Mesodermal cell (in vitro differentiated cells): ENCODE data around the gene RNF128.
"Not testable (repeated sequence)": the region's sequence is repeated elsewhere in the genome, so short reads cannot be mapped to it uniquely, and the experiment has no call there.

Source experiments
- H3K27ac ChIP-seq: 2 replicates; pipeline ENCODE4 v1.7.0; 2013; ENCODE audit warnings: mild to moderate bottlenecking, low read depth, low read length, moderate library complexity; ENCODE audit not compliant: severe bottlenecking
- H3K36me3 ChIP-seq: 2 replicates; pipeline ENCODE4 v1.7.1; 2013; ENCODE audit warnings: mild to moderate bottlenecking, low read length, moderate library complexity; ENCODE audit not compliant: control insufficient read depth, insufficient read depth
- H3K4me1 ChIP-seq: one replicate; pipeline ENCODE4 v1.7.1; 2013; ENCODE audit warnings: mild to moderate bottlenecking, low read length; ENCODE audit not compliant: insufficient read depth, control insufficient read depth, poor library complexity, severe bottlenecking
- H3K4me3 ChIP-seq: 2 replicates; pipeline ENCODE4 v1.7.0; 2013; ENCODE audit warnings: low read length, control low read depth, mild to moderate bottlenecking; ENCODE audit not compliant: insufficient read depth, poor library complexity, severe bottlenecking; ENCODE audit errors: extremely low read depth
- H3K9me3 ChIP-seq: 2 replicates; pipeline ENCODE4 v1.7.1; 2013; ENCODE audit warnings: mild to moderate bottlenecking, low read length, moderate library complexity; ENCODE audit not compliant: control insufficient read depth
- WGBS, 2 experiments: methylation state at CpG; one replicate each; pipeline ENCODE4 v1.1.5; 2013; ENCODE audit warnings: missing lambda C conversion rate in 2 of 2; ENCODE audit not compliant: insufficient coverage in 2 of 2; 5-methylcytosine and 5-hydroxymethylcytosine counted together

The RNF128 gene

DNA sequence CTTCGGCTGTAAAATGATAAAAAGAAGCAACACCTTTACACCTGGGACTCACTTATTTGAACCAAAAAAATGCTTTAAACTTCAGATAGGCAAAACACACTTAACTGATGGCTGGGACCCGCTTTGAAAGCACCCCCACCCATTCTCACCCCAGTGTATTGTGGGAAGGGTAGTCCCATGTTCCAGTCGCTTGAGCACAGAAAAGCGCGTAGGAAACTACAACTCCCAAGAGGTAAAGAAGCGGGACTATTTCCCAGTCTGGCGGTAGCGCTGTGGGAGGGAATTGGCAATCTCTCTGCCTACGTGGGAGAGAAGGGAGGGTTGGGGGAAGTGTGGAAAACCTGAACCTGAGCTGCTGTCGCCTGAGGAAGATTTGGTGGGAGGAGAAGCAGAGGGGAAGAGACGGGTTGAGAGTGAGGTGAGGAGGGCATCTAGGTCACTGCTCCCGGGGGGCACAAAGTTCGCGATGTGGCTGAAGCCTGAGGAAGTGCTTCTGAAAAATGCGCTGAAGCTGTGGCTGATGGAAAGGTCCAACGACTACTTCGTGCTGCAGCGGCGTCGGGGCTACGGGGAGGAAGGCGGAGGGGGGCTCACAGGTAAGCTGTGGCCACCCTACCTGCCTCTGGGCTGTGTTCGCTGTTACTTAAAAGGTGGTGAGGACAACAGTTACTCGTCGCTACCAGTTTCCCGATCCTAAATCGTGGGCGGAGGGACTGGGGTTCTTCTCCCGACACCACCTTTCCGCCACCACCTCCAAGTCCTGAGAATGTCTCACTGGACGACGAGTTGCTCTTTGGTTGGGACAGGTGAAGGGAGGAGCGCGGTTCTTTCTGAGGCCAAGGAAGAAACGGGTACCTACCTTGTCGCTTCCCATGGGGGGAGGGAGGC, 76.1 kb downstream of the RNF128 start, which contains the start of gene TBC1D8B:
TBC1D8B (plus strand) TSS at position 286 of the 888 bp plus-strand sequence; CDS start at position 467, 181 bp downstream.
- no peaks in the 10 kb centered on the region for H3K4me1 ChIP-seq
- no peaks in the 10 kb centered on the region for H3K9me3 ChIP-seq
- WGBS, 2 experiments = 0% methylated on average over 1 to 11 of the region's 36 CpGs
- no peak within 1 kb of the TSS for H3K27ac ChIP-seq
- peak within 1 kb of the TSS; percentile 49 for H3K4me3 ChIP-seq
- H3K36me3 ChIP-seq = no peaks in the 10 kb centered on the region

DNA sequence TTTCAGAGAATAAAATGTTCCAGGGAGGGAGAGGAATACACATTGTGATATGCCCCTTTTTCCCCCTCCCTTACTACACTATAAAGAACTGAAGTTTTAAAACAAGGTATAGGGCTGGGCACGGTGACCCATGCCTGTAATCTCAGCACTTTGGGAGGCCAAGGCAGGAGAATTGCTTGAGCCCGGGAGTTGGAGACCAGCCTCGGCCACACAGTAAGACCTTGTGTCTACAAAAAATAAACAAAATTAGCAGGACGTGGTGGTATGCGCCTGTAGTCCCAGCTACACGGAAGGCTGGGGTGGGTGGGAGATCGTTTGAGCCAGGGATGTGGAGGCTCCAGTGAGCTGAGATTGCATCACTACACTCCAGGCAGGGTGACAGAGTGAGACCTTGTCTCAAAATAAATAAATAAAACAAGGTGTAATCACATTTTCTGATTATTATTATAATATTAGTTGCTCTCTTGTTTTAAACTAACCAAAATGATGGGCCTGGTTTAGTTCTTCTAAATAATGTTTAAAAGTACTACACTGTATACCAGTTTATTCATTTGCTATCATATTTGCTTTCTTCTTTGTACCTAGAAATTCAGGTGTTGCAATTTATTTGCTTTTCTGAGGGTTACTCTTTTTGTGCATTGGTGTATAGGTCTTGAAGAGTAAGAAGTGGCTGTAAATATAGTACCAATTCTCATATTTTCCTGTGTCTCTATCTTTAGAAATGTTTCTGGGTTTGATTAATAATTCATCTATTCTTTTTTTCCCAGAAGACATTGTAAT, 84.8 kb downstream of the RNF128 start:
- 79% methylated on average over 2 of the region's 7 CpGs; no CpG with 5 or more reads in 1 of the 2 experiments for WGBS, 2 experiments
- no peaks in the 10 kb centered on the region for H3K9me3 ChIP-seq

DNA sequence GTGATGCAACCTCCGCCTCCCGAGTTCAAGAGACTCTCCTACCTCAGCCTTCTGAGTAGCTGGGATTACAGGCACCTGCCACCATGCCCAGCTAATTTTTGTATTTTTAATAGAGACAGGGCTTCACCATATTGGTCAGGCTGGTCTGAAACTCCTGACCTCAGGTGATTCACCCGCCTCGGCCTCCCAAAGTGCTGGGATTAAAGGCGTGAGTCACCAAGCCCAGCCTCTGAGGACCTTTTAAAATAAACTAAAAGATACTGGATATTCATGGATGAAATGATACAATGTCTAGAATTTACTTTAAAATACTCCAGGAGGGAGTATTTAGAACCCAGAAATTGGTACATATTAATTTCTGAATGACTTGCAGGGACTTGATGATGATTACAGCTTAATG, 86.4 kb downstream of the RNF128 start:
- H3K36me3 ChIP-seq, H3K4me1 ChIP-seq, H3K9me3 ChIP-seq, H3K4me3 ChIP-seq, H3K27ac ChIP-seq: not testable (repeated sequence)
- WGBS, 2 experiments = 90% methylated on average over 2 of the region's 5 CpGs; no CpG with 5 or more reads in 1 of the 2 experiments

More for the DNA sequence above, 84.8 kb downstream of the RNF128 start:
- no peaks in the 10 kb centered on the region for H3K4me1 ChIP-seq
- H3K27ac ChIP-seq = no peak overlapping the region
- no peak overlapping the region for H3K4me3 ChIP-seq
- no peaks in the 10 kb centered on the region for H3K36me3 ChIP-seq

DNA sequence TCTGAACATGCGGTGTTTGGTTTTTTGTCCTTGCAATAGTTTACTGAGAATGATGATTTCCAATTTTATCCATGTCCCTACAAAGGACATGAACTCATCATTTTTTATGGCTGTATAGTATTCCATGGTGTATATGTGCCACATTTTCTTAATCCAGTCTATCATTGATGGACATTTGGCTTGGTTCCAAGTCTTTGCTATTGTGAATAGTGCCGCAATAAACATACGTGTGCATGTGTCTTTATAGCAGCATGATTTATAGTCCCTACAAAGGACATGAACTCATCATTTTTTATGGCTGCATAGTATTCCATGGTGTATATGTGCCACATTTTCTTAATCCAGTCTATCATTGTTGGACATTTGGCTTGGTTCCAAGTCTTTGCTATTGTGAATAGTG, 87.6 kb downstream of the RNF128 start:
- H3K27ac ChIP-seq, H3K9me3 ChIP-seq, H3K4me3 ChIP-seq, H3K36me3 ChIP-seq, H3K4me1 ChIP-seq: not testable (repeated sequence)
- WGBS, 2 experiments = no CpG with 5 or more reads among the region's 3 CpGs
